ENCODE data around the gene UBE2B. TPM values are rescaled to one million over a fixed set of nuclear protein-coding genes. Genes with fewer than 3 reads are reported as not detected.
"Not testable (repeated sequence)": the region's sequence is repeated elsewhere in the genome, so short reads cannot be mapped to it uniquely, and the experiment has no call there.

UBE2B gene
- total RNA-seq, 2 experiments from 2014 or later: 7.6 to 70.3 TPM

- H3K9me3 ChIP-seq (ENCODE audit: low read length): no peaks in the 10 kb centered on the region; the same call in 1 of the 2 replicates
- H3K4me2 ChIP-seq (ENCODE audit: low read length): no peak overlapping the region
- peaks cover under 1% of the 10 kb centered on the region for H3K4me1 ChIP-seq (ENCODE audit: insufficient read depth, low read length, poor library complexity, severe bottlenecking)
- ChIA-PET CTCF (ENCODE audit: unreplicated experiment) (no interaction called here), POLR2A (interaction anchor here (0.6 to 1.0 kb wide), 2 partner anchors 17 to 364 kb away, joined by 3 read pairs; no protein-coding TSS in a partner anchor)
- no peak overlapping the region for H3K4me3 ChIP-seq (ENCODE audit: low read depth, low read length, poor library complexity, severe bottlenecking)
- H3K79me2 ChIP-seq (ENCODE audit: insufficient read depth, low read depth, low read length): no peaks in the 10 kb centered on the region
- H3K9me2 ChIP-seq (ENCODE audit: insufficient read depth, low read length): no peaks in the 10 kb centered on the region
- DNase-seq (ENCODE audit: low spot score): no peak
- no peak overlapping the region for H2AFZ ChIP-seq (ENCODE audit: low read length)
- intact Hi-C loops (cut with micrococcal nuclease; ENCODE audit: unreplicated experiment): loop anchor here (10.0 kb wide), 1 partner anchor 113 kb away; no protein-coding TSS in a partner anchor
- no TSS peak for BruUV-seq (replicated peaks)
- H3K36me3 ChIP-seq (ENCODE audit: insufficient read depth, low read length): no peaks in the 10 kb centered on the region
- H3K27ac ChIP-seq (ENCODE audit: low read depth, low read length, poor library complexity, severe bottlenecking): no peak overlapping the region
- TF ChIP-seq EZH2phosphoT487 (IDR thresholded peaks at IDR 0.05; ENCODE audit: borderline replicate concordance, low read depth, low read length): no peak
- TF ChIP-seq, protein P1, sequence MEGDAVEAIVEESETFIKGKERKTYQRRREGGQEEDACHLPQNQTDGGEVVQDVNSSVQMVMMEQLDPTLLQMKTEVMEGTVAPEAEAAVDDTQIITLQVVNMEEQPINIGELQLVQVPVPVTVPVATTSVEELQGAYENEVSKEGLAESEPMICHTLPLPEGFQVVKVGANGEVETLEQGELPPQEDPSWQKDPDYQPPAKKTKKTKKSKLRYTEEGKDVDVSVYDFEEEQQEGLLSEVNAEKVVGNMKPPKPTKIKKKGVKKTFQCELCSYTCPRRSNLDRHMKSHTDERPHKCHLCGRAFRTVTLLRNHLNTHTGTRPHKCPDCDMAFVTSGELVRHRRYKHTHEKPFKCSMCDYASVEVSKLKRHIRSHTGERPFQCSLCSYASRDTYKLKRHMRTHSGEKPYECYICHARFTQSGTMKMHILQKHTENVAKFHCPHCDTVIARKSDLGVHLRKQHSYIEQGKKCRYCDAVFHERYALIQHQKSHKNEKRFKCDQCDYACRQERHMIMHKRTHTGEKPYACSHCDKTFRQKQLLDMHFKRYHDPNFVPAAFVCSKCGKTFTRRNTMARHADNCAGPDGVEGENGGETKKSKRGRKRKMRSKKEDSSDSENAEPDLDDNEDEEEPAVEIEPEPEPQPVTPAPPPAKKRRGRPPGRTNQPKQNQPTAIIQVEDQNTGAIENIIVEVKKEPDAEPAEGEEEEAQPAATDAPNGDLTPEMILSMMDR (conservative IDR thresholded peaks at IDR 0.05; ENCODE audit: low read length): no peak
- no peaks in the 10 kb centered on the region for H4K20me1 ChIP-seq (ENCODE audit: insufficient read depth, low read length)
Observed at GRCh38 chr5:134417707-134418106, 46.3 kb downstream of the UBE2B start.

DNA sequence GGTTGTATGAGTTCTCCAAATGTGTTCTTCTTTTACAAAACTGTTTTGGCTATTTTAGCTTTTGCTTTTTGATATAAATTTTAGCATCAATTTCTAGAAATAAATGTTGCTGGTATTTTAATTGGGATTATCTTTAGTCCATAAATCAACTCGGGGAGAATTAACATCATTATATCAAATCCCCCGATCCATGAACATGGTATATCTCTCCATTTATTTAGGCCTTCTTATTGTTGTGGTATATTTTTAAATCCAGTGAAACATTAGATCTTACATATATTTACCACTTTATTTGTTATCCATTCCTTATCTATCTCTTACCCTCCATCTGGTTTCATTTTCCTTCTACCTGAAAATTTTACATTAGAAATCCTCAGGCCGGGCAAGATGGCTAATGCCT lies 47.6 kb downstream of the UBE2B start:
- CTCF ChIA-PET (ENCODE audit: unreplicated experiment): no interaction called here
- intact Hi-C loops (cut with micrococcal nuclease; ENCODE audit: unreplicated experiment): loop anchor here (10.0 kb wide), 1 partner anchor 114 kb away; no protein-coding TSS in a partner anchor
- POLR2A ChIA-PET: interaction anchor here (1.1 kb wide), 3 partner anchors 8 to 210 kb away, joined by 3 to 4 read pairs (median 3); no protein-coding TSS in a partner anchor
- BruUV-seq (replicated peaks): no TSS peak
- H3K4me3 ChIP-seq (ENCODE audit: low read depth, low read length, poor library complexity, severe bottlenecking): no peak overlapping the region
- TF ChIP-seq EZH2phosphoT487 (IDR thresholded peaks at IDR 0.05; ENCODE audit: borderline replicate concordance, low read depth, low read length): no peak
- TF ChIP-seq, protein P1 (conservative IDR thresholded peaks at IDR 0.05; ENCODE audit: low read length): no peak
- no peak overlapping the region for H2AFZ ChIP-seq (ENCODE audit: low read length)
- H3K4me1 ChIP-seq (ENCODE audit: insufficient read depth, low read length, poor library complexity, severe bottlenecking): no peaks in the 10 kb centered on the region
- DNase-seq (ENCODE audit: low spot score): no peak
- H3K27ac ChIP-seq (ENCODE audit: low read depth, low read length, poor library complexity, severe bottlenecking): no peak overlapping the region
- no peaks in the 10 kb centered on the region for H4K20me1 ChIP-seq (ENCODE audit: insufficient read depth, low read length)
- no peak overlapping the region for H3K4me2 ChIP-seq (ENCODE audit: low read length)
- H3K9me2 ChIP-seq (ENCODE audit: insufficient read depth, low read length): no peaks in the 10 kb centered on the region
- no peaks in the 10 kb centered on the region for H3K79me2 ChIP-seq (ENCODE audit: insufficient read depth, low read depth, low read length)
- H3K9me3 ChIP-seq (ENCODE audit: low read length): no peaks in the 10 kb centered on the region; the same call in 1 of the 2 replicates
- H3K36me3 ChIP-seq (ENCODE audit: insufficient read depth, low read length): no peaks in the 10 kb centered on the region

GRCh38 chr5:134420343-134420742 lies 49.0 kb downstream of the UBE2B start:
- Histone ChIP-seq H2AFZ (ENCODE audit: low read length) (no peak overlapping the region), H4K20me1 (ENCODE audit: insufficient read depth, low read length) (no peaks in the 10 kb centered on the region), H3K4me3 (ENCODE audit: low read depth, low read length, poor library complexity, severe bottlenecking) (no peak overlapping the region), H3K4me1 (ENCODE audit: insufficient read depth, low read length, poor library complexity, severe bottlenecking) (no peaks in the 10 kb centered on the region), H3K9me3 (ENCODE audit: low read length) (no peaks in the 10 kb centered on the region; the same call in 1 of the 2 replicates), H3K79me2 (ENCODE audit: insufficient read depth, low read depth, low read length) (no peaks in the 10 kb centered on the region), H3K27ac (ENCODE audit: low read depth, low read length, poor library complexity, severe bottlenecking) (no peak overlapping the region), H3K4me2 (ENCODE audit: low read length) (no peak overlapping the region), H3K36me3 (ENCODE audit: insufficient read depth, low read length) (no peaks in the 10 kb centered on the region), H3K9me2 (ENCODE audit: insufficient read depth, low read length) (no peaks in the 10 kb centered on the region)
- intact Hi-C loops (cut with micrococcal nuclease; ENCODE audit: unreplicated experiment): no loop called here
- no peak for TF ChIP-seq EZH2phosphoT487 (IDR thresholded peaks at IDR 0.05; ENCODE audit: borderline replicate concordance, low read depth, low read length)
- TF ChIP-seq, protein P1 (conservative IDR thresholded peaks at IDR 0.05; ENCODE audit: low read length): no peak
- no peak for DNase-seq (ENCODE audit: low spot score)
- POLR2A ChIA-PET: no interaction called here
- CTCF ChIA-PET (ENCODE audit: unreplicated experiment): no interaction called here
- BruUV-seq (replicated peaks): no TSS peak

DNA sequence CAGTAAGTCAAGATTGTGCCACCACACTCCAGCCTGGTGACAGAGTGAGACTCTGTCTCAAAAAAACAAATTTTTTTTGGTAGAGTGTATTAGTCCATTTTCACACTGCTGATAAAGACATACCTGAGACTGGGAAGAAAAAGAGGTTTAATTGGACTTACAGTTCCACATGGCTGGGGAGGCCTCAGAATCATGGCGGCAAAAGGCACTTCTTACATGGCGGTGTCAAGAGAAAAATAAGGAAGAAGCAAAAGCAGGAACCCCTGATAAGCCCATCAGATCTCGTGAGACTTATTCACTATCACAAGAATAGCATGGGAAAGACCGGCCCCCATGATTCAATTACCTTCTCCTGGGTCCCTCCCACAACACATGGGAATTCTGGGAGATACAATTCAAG lies 49.7 kb downstream of the UBE2B start:
- CTCF ChIA-PET (ENCODE audit: unreplicated experiment); H3K4me2 ChIP-seq (ENCODE audit: low read length); DNase-seq (ENCODE audit: low spot score): not testable (repeated sequence)

More for the DNA sequence above, 49.7 kb downstream of the UBE2B start:
- intact Hi-C loops (cut with micrococcal nuclease; ENCODE audit: unreplicated experiment); H3K9me3 ChIP-seq (ENCODE audit: low read length); H3K4me1 ChIP-seq (ENCODE audit: insufficient read depth, low read length, poor library complexity, severe bottlenecking); H2AFZ ChIP-seq (ENCODE audit: low read length); H3K36me3 ChIP-seq (ENCODE audit: insufficient read depth, low read length); BruUV-seq (replicated peaks); H3K27ac ChIP-seq (ENCODE audit: low read depth, low read length, poor library complexity, severe bottlenecking); POLR2A ChIA-PET; H3K4me3 ChIP-seq (ENCODE audit: low read depth, low read length, poor library complexity, severe bottlenecking); H3K79me2 ChIP-seq (ENCODE audit: insufficient read depth, low read depth, low read length); H3K9me2 ChIP-seq (ENCODE audit: insufficient read depth, low read length); H4K20me1 ChIP-seq (ENCODE audit: insufficient read depth, low read length): not testable (repeated sequence)
